NCI-H446 (cell line): ENCODE data around the gene NLRC5.
A peak's percentile ranks its signal among the peaks of the same experiment; 100 is the strongest.
"Not testable (repeated sequence)": the region's sequence is repeated elsewhere in the genome, so short reads cannot be mapped to it uniquely, and the experiment has no call there.

Experiments used
- DNase-seq, 2 experiments: peaks; one replicate each; lab custom pipeline; 2025; lab: John Stamatoyannopoulos, UW

Gene NLRC5

GRCh38 chr16:57072616-57073275, 83.4 kb downstream of the NLRC5 start:
- no peak for DNase-seq

- no peak for DNase-seq
These were observed 88.4 kb downstream of the NLRC5 start for GRCh38 chr16:57077714-57078113.

- no peak for DNase-seq
These were observed 92.4 kb downstream of the NLRC5 start for GRCh38 chr16:57081744-57082143.

- no peak for DNase-seq
These were observed 93.3 kb downstream of the NLRC5 start for GRCh38 chr16:57082664-57083063.

- DNase-seq = no peak
These were observed 94.2 kb downstream of the NLRC5 start for GRCh38 chr16:57083485-57084126.

- peak; percentile 8 to 62 for DNase-seq
These were observed 95.0 kb downstream of the NLRC5 start for GRCh38 chr16:57084257-57084770.

GRCh38 chr16:57084996-57085395, 95.6 kb downstream of the NLRC5 start:
- DNase-seq = no peak

GRCh38 chr16:57087003-57087402, 97.6 kb downstream of the NLRC5 start:
- DNase-seq = no peak

- no peak for DNase-seq
These were observed 100.0 kb downstream of the NLRC5 start for GRCh38 chr16:57089406-57089805.

- DNase-seq = no peak
These were observed 102.0 kb downstream of the NLRC5 start for GRCh38 chr16:57091200-57091974.

GRCh38 chr16:57091975-57092785, 102.8 kb downstream of the NLRC5 start, which contains the start of gene CPNE2:
TSS of gene CPNE2 (plus strand) at chr16:57092583. CDS start at chr16:57110743, 18,160 bp downstream.
- DNase-seq = peak in 1 of 2 experiments; percentile 24

GRCh38 chr16:57092786-57093411, 103.5 kb downstream of the NLRC5 start:
- DNase-seq = no peak

- DNase-seq = no peak
These were observed 104.6 kb downstream of the NLRC5 start for GRCh38 chr16:57093666-57094564.

- DNase-seq = no peak
These were observed 105.6 kb downstream of the NLRC5 start for GRCh38 chr16:57094911-57095310.

- no peak for DNase-seq
These were observed 106.8 kb downstream of the NLRC5 start for GRCh38 chr16:57096192-57096591.

GRCh38 chr16:57096793-57097192, 107.4 kb downstream of the NLRC5 start:
- DNase-seq = no peak

GRCh38 chr16:57098188-57098841, 109.0 kb downstream of the NLRC5 start:
- DNase-seq = no peak

- DNase-seq = not testable (repeated sequence)
These were observed 110.6 kb downstream of the NLRC5 start for GRCh38 chr16:57099965-57100364.

GRCh38 chr16:57100445-57100844, 111.1 kb downstream of the NLRC5 start:
- DNase-seq = no peak
